ENCODE results near the gene CMTM2. TPM values are rescaled to one million over a fixed set of nuclear protein-coding genes. Genes with fewer than 3 reads are reported as not detected.

The CMTM2 gene
- total RNA-seq, 2 experiments from 2014 or later, result 0.29 TPM; not detected in 1

- CTCF ChIA-PET, result interaction anchor here (0.9 to 2.6 kb wide), 10 partner anchors 9 to 325 kb away, joined by 3 to 9 read pairs (median 4); no protein-coding TSS in a partner anchor
- intact Hi-C loops (cut with micrococcal nuclease), result no loop called here
- no peak for DNase-seq
- POLR2A ChIA-PET, result interaction anchor here (1.1 to 7.3 kb wide), 5 partner anchors 17 to 56 kb away, joined by 3 to 78 read pairs (median 5); partner anchors contain the start of gene CMTM3
- H3K27me3 Mint-ChIP-seq, result no peaks in the 10 kb centered on the region
- TF ChIP-seq CTCF (IDR thresholded peaks at IDR 0.05), result no peak
- peaks cover 32% of the 10 kb centered on the region for H3K4me1 Mint-ChIP-seq (ENCODE audit: low read depth)
- no peaks in the 10 kb centered on the region for H3K9me3 Mint-ChIP-seq
- peak overlapping the region; percentile 85 for H3K27ac Mint-ChIP-seq
- ATAC-seq, result no peak
- peaks cover 6% of the 10 kb centered on the region for H3K36me3 Mint-ChIP-seq (ENCODE audit: low read depth)
- no peak overlapping the region for H3K4me3 Mint-ChIP-seq
Observed at GRCh38 chr16:66548068-66548467, 31.2 kb upstream of the CMTM2 start.

GRCh38 chr16:66548868-66549267 is 30.4 kb upstream of the CMTM2 start:
- DNase-seq, result no peak
- intact Hi-C loops (cut with micrococcal nuclease), result no loop called here
- peak overlapping the region; percentile 88 for H3K4me3 Mint-ChIP-seq
- POLR2A ChIA-PET, result interaction anchor here (0.7 to 7.3 kb wide), 6 partner anchors 8 to 55 kb away, joined by 3 to 78 read pairs (median 4); partner anchors contain the start of gene CMTM3
- CTCF ChIA-PET, result interaction anchor here (0.9 to 3.8 kb wide), 6 partner anchors 9 to 59 kb away, joined by 3 to 11 read pairs (median 5); partner anchors contain the start of gene CMTM2
- no peak for ATAC-seq
- no peaks in the 10 kb centered on the region for H3K27me3 Mint-ChIP-seq
- TF ChIP-seq CTCF (IDR thresholded peaks at IDR 0.05), result no peak
- peak overlapping the region; percentile 85 for H3K27ac Mint-ChIP-seq
- H3K4me1 Mint-ChIP-seq (ENCODE audit: low read depth), result peaks cover 39% of the 10 kb centered on the region
- H3K9me3 Mint-ChIP-seq, result no peaks in the 10 kb centered on the region
- peaks cover 14% of the 10 kb centered on the region for H3K36me3 Mint-ChIP-seq (ENCODE audit: low read depth)

- Mint-ChIP-seq H3K27ac (peak within 1 kb of the TSS; percentile 92), H3K36me3 (ENCODE audit: low read depth) (peaks cover 20% of the 10 kb centered on the region), H3K4me3 (peak within 1 kb of the TSS; percentile 88), H3K4me1 (ENCODE audit: low read depth) (peaks cover 43% of the 10 kb centered on the region), H3K27me3 (no peaks in the 10 kb centered on the region), H3K9me3 (no peaks in the 10 kb centered on the region)
- TF ChIP-seq CTCF (IDR thresholded peaks at IDR 0.05), result no peak
- ChIA-PET POLR2A (interaction anchor here (0.7 to 7.3 kb wide), 7 partner anchors 9 to 54 kb away, joined by 3 to 78 read pairs (median 4); partner anchors contain the start of gene CMTM3), CTCF (interaction anchor here (0.9 to 4.9 kb wide), 9 partner anchors 10 to 59 kb away, joined by 3 to 41 read pairs (median 5); partner anchors contain the start of gene CMTM2)
- ATAC-seq (peak; percentile 54), DNase-seq (peak; percentile 79)
- intact Hi-C loops (cut with micrococcal nuclease), result loop anchor here (2.0 to 5.0 kb wide), 2 partner anchors 33 to 53 kb away; partner anchors contain the start of gene CMTM3
Observed at GRCh38 chr16:66549284-66550131, 29.8 kb upstream of the CMTM2 start, which contains the start of gene TK2. Gene TK2 (minus strand): TSS chr16:66550122. CDS start chr16:66550061, 61 bp downstream.

GRCh38 chr16:66551348-66551759 is 27.9 kb upstream of the CMTM2 start:
- H3K27ac Mint-ChIP-seq, result peak overlapping the region; percentile 92
- H3K4me3 Mint-ChIP-seq, result peak overlapping the region; percentile 88
- no peak for TF ChIP-seq CTCF (IDR thresholded peaks at IDR 0.05)
- ATAC-seq (peak; percentile 50), DNase-seq (peak; percentile 72)
- H3K36me3 Mint-ChIP-seq (ENCODE audit: low read depth), result peaks cover 34% of the 10 kb centered on the region
- ChIA-PET CTCF (interaction anchor here (1.0 to 4.9 kb wide), 17 partner anchors 9 to 330 kb away, joined by 3 to 41 read pairs (median 4); partner anchors contain the start of gene CMTM2), POLR2A (interaction anchor here (0.6 to 7.3 kb wide), 12 partner anchors 9 to 1666 kb away, joined by 3 to 78 read pairs (median 5); partner anchors contain the start of genes CMTM2 and CMTM3)
- no peaks in the 10 kb centered on the region for H3K9me3 Mint-ChIP-seq
- H3K27me3 Mint-ChIP-seq, result no peaks in the 10 kb centered on the region
- peaks cover 58% of the 10 kb centered on the region for H3K4me1 Mint-ChIP-seq (ENCODE audit: low read depth)
- intact Hi-C loops (cut with micrococcal nuclease), result loop anchor here (2.0 to 5.0 kb wide), 2 partner anchors 35 to 51 kb away; partner anchors contain the start of gene CMTM3
